ENCODE data around the gene NTHL1. TPM values are rescaled to one million over a fixed set of nuclear protein-coding genes. Genes with fewer than 3 reads are reported as not detected.

Gene NTHL1
- total and polyA plus RNA-seq, 2 of the 4 experiments (the other 2 are of a cell fraction): 22.8 to 28.0 TPM

DNA sequence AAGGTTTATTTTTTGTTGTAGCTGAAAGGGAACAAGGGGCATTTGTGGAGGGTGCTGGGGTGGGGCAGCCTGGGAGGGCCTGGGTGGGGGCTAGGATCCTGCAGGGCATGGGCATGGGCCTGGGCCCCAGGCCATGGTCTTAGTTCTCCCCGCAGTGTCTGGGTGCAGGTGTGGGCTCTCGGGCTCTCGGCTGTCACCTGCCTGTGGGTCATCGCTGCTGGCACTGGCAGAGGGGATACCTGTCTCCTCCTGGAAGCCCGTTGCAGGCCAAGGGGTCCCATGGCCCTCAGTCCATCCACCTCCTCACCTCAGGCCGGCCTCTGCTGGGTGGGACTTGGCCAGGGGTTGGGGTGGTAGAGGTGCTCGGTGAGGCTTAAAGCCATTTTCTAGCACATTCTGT lies 30.5 kb upstream of the NTHL1 start:
- Histone ChIP-seq H3K14ac (replicated peaks; ENCODE audit: low read depth, low read length) (no peak overlapping the region), H4K5ac (ENCODE audit: low read depth, low read length) (no peak overlapping the region), H2AFZ (replicated peaks; ENCODE audit: low read length, poor library complexity) (no peak overlapping the region), H2BK15ac (ENCODE audit: low read depth, low read length) (no peak overlapping the region), H3K9me3 (ENCODE audit: control insufficient read depth, insufficient read depth, low read length) (no peaks in the 10 kb centered on the region), H3K4me3 (ENCODE audit: insufficient read depth, low read depth, low read length) (no peak overlapping the region), H2BK5ac (ENCODE audit: low read depth, low read length, poor library complexity, severe bottlenecking) (no peak overlapping the region), H3K23ac (ENCODE audit: low read depth, low read length) (no peak overlapping the region), H4K91ac (ENCODE audit: insufficient read depth, low read depth, low read length) (no peak overlapping the region), H3K27me3 (ENCODE audit: control insufficient read depth, insufficient read depth, low read length) (no peaks in the 10 kb centered on the region), H3K79me1 (ENCODE audit: low read depth in 1 of 2, low read length in 2 of 2) (peaks cover 0 to 3% of the 10 kb centered on the region in 2 experiments; a peak in 1 of 4 replicates), H4K20me1 (ENCODE audit: insufficient read depth, low read length) (peaks cover 5% of the 10 kb centered on the region; the same call in 1 of the 2 replicates), H3K56ac (ENCODE audit: extremely low read depth, insufficient read depth, low read length) (no peak overlapping the region), H3K4ac (ENCODE audit: low read depth, low read length) (no peak overlapping the region), H2BK20ac (ENCODE audit: low read depth, low read length) (no peak overlapping the region), H3K9me1 (ENCODE audit: insufficient read depth, low read length) (no peaks in the 10 kb centered on the region), H2BK120ac (ENCODE audit: low read depth, low read length) (no peak overlapping the region), H2AK9ac (replicated peaks; ENCODE audit: low read depth, low read length, poor library complexity) (no peak overlapping the region), H3K36me3 (ENCODE audit: control insufficient read depth, insufficient read depth, low read length) (peaks cover 65% of the 10 kb centered on the region), H3K18ac (ENCODE audit: low read depth, low read length) (no peak overlapping the region), H3K4me2 (ENCODE audit: low read depth, low read length) (no peak overlapping the region), H3K27ac (ENCODE audit: insufficient read depth, low read length) (no peak overlapping the region), H4K8ac (ENCODE audit: low read depth in 2 of 2, low read length in 2 of 2) (no peak overlapping the region), H3K4me1 (ENCODE audit: control insufficient read depth, insufficient read depth, low read length) (peaks cover 3% of the 10 kb centered on the region; the same call in 1 of the 2 replicates), H2AK5ac (ENCODE audit: low read depth, low read length) (no peak overlapping the region), H3K9ac (ENCODE audit: low read depth, low read length) (no peak overlapping the region)
- ATAC-seq (ENCODE audit: low read depth) (no peak), DNase-seq (no peak)
- BruUV-seq (replicated peaks): no TSS peak
- 100% methylated on average over 1 of the region's 7 CpGs; no CpG with 5 or more reads in 1 of the 2 experiments for WGBS, 2 experiments (ENCODE audit: extremely low coverage in 2 of 2, insufficient read length in 1 of 2)
- no peak for TF ChIP-seq RCOR1 (IDR thresholded peaks at IDR 0.05; ENCODE audit: insufficient replicate concordance, low read length)
- TF ChIP-seq, protein P1, sequence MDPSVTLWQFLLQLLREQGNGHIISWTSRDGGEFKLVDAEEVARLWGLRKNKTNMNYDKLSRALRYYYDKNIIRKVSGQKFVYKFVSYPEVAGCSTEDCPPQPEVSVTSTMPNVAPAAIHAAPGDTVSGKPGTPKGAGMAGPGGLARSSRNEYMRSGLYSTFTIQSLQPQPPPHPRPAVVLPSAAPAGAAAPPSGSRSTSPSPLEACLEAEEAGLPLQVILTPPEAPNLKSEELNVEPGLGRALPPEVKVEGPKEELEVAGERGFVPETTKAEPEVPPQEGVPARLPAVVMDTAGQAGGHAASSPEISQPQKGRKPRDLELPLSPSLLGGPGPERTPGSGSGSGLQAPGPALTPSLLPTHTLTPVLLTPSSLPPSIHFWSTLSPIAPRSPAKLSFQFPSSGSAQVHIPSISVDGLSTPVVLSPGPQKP (IDR thresholded peaks at IDR 0.05; ENCODE audit: borderline replicate concordance, low read depth, low read length): no peak
- TF ChIP-seq POLR2A (IDR thresholded peaks at IDR 0.05; ENCODE audit: low read depth, low read length): no peak
- TF ChIP-seq, protein P2, sequence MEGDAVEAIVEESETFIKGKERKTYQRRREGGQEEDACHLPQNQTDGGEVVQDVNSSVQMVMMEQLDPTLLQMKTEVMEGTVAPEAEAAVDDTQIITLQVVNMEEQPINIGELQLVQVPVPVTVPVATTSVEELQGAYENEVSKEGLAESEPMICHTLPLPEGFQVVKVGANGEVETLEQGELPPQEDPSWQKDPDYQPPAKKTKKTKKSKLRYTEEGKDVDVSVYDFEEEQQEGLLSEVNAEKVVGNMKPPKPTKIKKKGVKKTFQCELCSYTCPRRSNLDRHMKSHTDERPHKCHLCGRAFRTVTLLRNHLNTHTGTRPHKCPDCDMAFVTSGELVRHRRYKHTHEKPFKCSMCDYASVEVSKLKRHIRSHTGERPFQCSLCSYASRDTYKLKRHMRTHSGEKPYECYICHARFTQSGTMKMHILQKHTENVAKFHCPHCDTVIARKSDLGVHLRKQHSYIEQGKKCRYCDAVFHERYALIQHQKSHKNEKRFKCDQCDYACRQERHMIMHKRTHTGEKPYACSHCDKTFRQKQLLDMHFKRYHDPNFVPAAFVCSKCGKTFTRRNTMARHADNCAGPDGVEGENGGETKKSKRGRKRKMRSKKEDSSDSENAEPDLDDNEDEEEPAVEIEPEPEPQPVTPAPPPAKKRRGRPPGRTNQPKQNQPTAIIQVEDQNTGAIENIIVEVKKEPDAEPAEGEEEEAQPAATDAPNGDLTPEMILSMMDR (conservative IDR thresholded peaks at IDR 0.05; ENCODE audit: low read depth, low read length): no peak
- no peak for TF ChIP-seq FOS (IDR thresholded peaks at IDR 0.05; ENCODE audit: low read depth, low read length)
- TF ChIP-seq MAFK (IDR thresholded peaks at IDR 0.05; ENCODE audit: low read depth, low read length): no peak
- TF ChIP-seq CEBPB (IDR thresholded peaks at IDR 0.05; ENCODE audit: low read depth, low read length): no peak
- TF ChIP-seq BHLHE40 (IDR thresholded peaks at IDR 0.05; ENCODE audit: low read depth, low read length): no peak
- TF ChIP-seq MAZ (IDR thresholded peaks at IDR 0.05; ENCODE audit: borderline replicate concordance, low read depth, low read length): no peak
- TF ChIP-seq RAD21 (IDR thresholded peaks at IDR 0.05; ENCODE audit: low read length): no peak
- TF ChIP-seq, protein P3, sequence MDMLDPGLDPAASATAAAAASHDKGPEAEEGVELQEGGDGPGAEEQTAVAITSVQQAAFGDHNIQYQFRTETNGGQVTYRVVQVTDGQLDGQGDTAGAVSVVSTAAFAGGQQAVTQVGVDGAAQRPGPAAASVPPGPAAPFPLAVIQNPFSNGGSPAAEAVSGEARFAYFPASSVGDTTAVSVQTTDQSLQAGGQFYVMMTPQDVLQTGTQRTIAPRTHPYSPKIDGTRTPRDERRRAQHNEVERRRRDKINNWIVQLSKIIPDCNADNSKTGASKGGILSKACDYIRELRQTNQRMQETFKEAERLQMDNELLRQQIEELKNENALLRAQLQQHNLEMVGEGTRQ (IDR thresholded peaks at IDR 0.05; ENCODE audit: low read depth, low read length): no peak
- no peak for TF ChIP-seq MXI1 (IDR thresholded peaks at IDR 0.05; ENCODE audit: borderline replicate concordance, low read depth, low read length)
- TF ChIP-seq NFE2L2 (IDR thresholded peaks at IDR 0.05; ENCODE audit: low read depth, low read length): no peak
- no peak for TF ChIP-seq CHD1 (IDR thresholded peaks at IDR 0.05; ENCODE audit: low read depth, low read length)
- no peak for TF ChIP-seq RFX5 (IDR thresholded peaks at IDR 0.05; ENCODE audit: low read depth, low read length)
- TF ChIP-seq SMC3 (IDR thresholded peaks at IDR 0.05; ENCODE audit: low read depth, low read length): no peak
- in situ Hi-C loops (cut with MboI; ENCODE audit: low sequenced_read_pairs): no loop called here
- dilution Hi-C loops (cut with HindIII; ENCODE audit: low sequenced_read_pairs, unreplicated experiment): no loop called here
- CTCF ChIA-PET: interaction anchor here (1.2 kb wide), 1 partner anchor 30 kb away, joined by 3 read pairs; no protein-coding TSS in a partner anchor
- intact Hi-C loops (cut with micrococcal nuclease): no loop called here
- POLR2A ChIA-PET (ENCODE audit: unreplicated experiment): no interaction called here
